ENCODE results near the gene C16orf90. TPM values are rescaled to one million over a fixed set of nuclear protein-coding genes. Genes with fewer than 3 reads are reported as not detected.

C16orf90 gene
- polyA plus RNA-seq, 3 donors: not detected

GRCh38 chr16:3525951-3526350, 30.7 kb upstream of the C16orf90 start:
- TF ChIP-seq, protein P1, sequence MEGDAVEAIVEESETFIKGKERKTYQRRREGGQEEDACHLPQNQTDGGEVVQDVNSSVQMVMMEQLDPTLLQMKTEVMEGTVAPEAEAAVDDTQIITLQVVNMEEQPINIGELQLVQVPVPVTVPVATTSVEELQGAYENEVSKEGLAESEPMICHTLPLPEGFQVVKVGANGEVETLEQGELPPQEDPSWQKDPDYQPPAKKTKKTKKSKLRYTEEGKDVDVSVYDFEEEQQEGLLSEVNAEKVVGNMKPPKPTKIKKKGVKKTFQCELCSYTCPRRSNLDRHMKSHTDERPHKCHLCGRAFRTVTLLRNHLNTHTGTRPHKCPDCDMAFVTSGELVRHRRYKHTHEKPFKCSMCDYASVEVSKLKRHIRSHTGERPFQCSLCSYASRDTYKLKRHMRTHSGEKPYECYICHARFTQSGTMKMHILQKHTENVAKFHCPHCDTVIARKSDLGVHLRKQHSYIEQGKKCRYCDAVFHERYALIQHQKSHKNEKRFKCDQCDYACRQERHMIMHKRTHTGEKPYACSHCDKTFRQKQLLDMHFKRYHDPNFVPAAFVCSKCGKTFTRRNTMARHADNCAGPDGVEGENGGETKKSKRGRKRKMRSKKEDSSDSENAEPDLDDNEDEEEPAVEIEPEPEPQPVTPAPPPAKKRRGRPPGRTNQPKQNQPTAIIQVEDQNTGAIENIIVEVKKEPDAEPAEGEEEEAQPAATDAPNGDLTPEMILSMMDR (IDR thresholded peaks at IDR 0.05): no peak
- H3K4me3 ChIP-seq (replicated peaks in 1 of 3; ENCODE audit: low read depth in 2 of 3, low read length in 3 of 3): no peak overlapping the region
- H3K27ac Mint-ChIP-seq: peak overlapping the region in 2 of 7 donors; percentile 2 to 25
- peaks cover 8 to 10% of the 10 kb centered on the region in 2 donors for H3K36me3 ChIP-seq (replicated peaks in 1 of 2; ENCODE audit: control insufficient read depth in 1 of 2, insufficient read depth in 2 of 2, low read length in 2 of 2)
- H3K4me1 Mint-ChIP-seq: peaks cover 4% of the 10 kb centered on the region
- H4K20me1 ChIP-seq (ENCODE audit: insufficient read depth, low read length): no peaks in the 10 kb centered on the region
- no peak overlapping the region for H3K4me2 ChIP-seq (replicated peaks; ENCODE audit: extremely low read depth, low read length, poor library complexity, severe bottlenecking)
- H3K27ac ChIP-seq (ENCODE audit: low read depth in 1 of 2, low read length in 2 of 2): no peak overlapping the region
- DNase-seq: no peak
- H3K4me3 Mint-ChIP-seq: no peak overlapping the region
- peaks cover 0 to 2% (median 0%) of the 10 kb centered on the region in 3 donors for H3K27me3 Mint-ChIP-seq (ENCODE audit: low read depth in 3 of 3)
- H3K9ac ChIP-seq (ENCODE audit: insufficient read depth, low read length, poor library complexity, severe bottlenecking): no peak overlapping the region
- H3K27me3 ChIP-seq (ENCODE audit: control insufficient read depth in 2 of 2, insufficient read depth in 2 of 2, low read length in 2 of 2): no peaks in the 10 kb centered on the region
- H3K36me3 Mint-ChIP-seq: peaks cover 13 to 15% of the 10 kb centered on the region in 2 donors
- no peaks in the 10 kb centered on the region for H3K9me3 ChIP-seq (replicated peaks in 1 of 2; ENCODE audit: control insufficient read depth in 1 of 2, insufficient read depth in 1 of 2, low read length in 2 of 2)
- no peaks in the 10 kb centered on the region for H3K79me2 ChIP-seq (ENCODE audit: insufficient read depth, low read length)
- peaks cover 0 to 4% (median 0%) of the 10 kb centered on the region in 7 donors for H3K9me3 Mint-ChIP-seq
- H2AFZ ChIP-seq (ENCODE audit: insufficient read depth, low read depth, low read length, poor library complexity, severe bottlenecking): no peak overlapping the region
- 100% methylated on average over 3 of the region's 5 CpGs for WGBS (ENCODE audit: insufficient coverage)
- intact Hi-C loops (cut with micrococcal nuclease): no loop called here
- H3K4me1 ChIP-seq (ENCODE audit: control insufficient read depth in 1 of 2, insufficient read depth in 2 of 2, low read length in 2 of 2): no peaks in the 10 kb centered on the region

- Histone ChIP-seq H3K9me3 (replicated peaks in 1 of 2; ENCODE audit: control insufficient read depth in 1 of 2, insufficient read depth in 1 of 2, low read length in 2 of 2) (no peaks in the 10 kb centered on the region), H3K4me1 (ENCODE audit: control insufficient read depth in 1 of 2, insufficient read depth in 2 of 2, low read length in 2 of 2) (no peaks in the 10 kb centered on the region), H3K4me2 (replicated peaks; ENCODE audit: extremely low read depth, low read length, poor library complexity, severe bottlenecking) (no peak overlapping the region), H2AFZ (ENCODE audit: insufficient read depth, low read depth, low read length, poor library complexity, severe bottlenecking) (no peak overlapping the region), H4K20me1 (ENCODE audit: insufficient read depth, low read length) (no peaks in the 10 kb centered on the region), H3K79me2 (ENCODE audit: insufficient read depth, low read length) (no peaks in the 10 kb centered on the region), H3K27ac (ENCODE audit: low read depth in 1 of 2, low read length in 2 of 2) (no peak overlapping the region), H3K27me3 (ENCODE audit: control insufficient read depth in 2 of 2, insufficient read depth in 2 of 2, low read length in 2 of 2) (no peaks in the 10 kb centered on the region), H3K9ac (ENCODE audit: insufficient read depth, low read length, poor library complexity, severe bottlenecking) (no peak overlapping the region), H3K36me3 (replicated peaks in 1 of 2; ENCODE audit: control insufficient read depth in 1 of 2, insufficient read depth in 2 of 2, low read length in 2 of 2) (peaks cover 4 to 8% of the 10 kb centered on the region in 2 donors), H3K4me3 (replicated peaks in 1 of 3; ENCODE audit: low read depth in 2 of 3, low read length in 3 of 3) (no peak overlapping the region)
- no peak overlapping the region for H3K4me3 Mint-ChIP-seq
- intact Hi-C loops (cut with micrococcal nuclease): no loop called here
- DNase-seq: no peak
- no peak overlapping the region for H3K27ac Mint-ChIP-seq
- WGBS (ENCODE audit: insufficient coverage): no CpG with 5 or more reads among the region's 3 CpGs
- H3K4me1 Mint-ChIP-seq: peaks cover 4% of the 10 kb centered on the region
- H3K36me3 Mint-ChIP-seq: peaks cover 18 to 25% of the 10 kb centered on the region in 2 donors
- peaks cover 0 to 2% (median 0%) of the 10 kb centered on the region in 3 donors for H3K27me3 Mint-ChIP-seq (ENCODE audit: low read depth in 3 of 3)
- TF ChIP-seq, protein P1 (IDR thresholded peaks at IDR 0.05): no peak
- H3K9me3 Mint-ChIP-seq: peaks cover 0 to 4% (median 0%) of the 10 kb centered on the region in 7 donors
Measured at GRCh38 chr16:3523281-3523680, 28.0 kb upstream of the C16orf90 start.
